Measurements from ENCODE around the gene RNF186. TPM values are rescaled to one million over a fixed set of nuclear protein-coding genes. Genes with fewer than 3 reads are reported as not detected.

RNF186 gene
- total and polyA plus RNA-seq, 4 donors = 0.17 to 0.38 (median 0.28) TPM

DNA sequence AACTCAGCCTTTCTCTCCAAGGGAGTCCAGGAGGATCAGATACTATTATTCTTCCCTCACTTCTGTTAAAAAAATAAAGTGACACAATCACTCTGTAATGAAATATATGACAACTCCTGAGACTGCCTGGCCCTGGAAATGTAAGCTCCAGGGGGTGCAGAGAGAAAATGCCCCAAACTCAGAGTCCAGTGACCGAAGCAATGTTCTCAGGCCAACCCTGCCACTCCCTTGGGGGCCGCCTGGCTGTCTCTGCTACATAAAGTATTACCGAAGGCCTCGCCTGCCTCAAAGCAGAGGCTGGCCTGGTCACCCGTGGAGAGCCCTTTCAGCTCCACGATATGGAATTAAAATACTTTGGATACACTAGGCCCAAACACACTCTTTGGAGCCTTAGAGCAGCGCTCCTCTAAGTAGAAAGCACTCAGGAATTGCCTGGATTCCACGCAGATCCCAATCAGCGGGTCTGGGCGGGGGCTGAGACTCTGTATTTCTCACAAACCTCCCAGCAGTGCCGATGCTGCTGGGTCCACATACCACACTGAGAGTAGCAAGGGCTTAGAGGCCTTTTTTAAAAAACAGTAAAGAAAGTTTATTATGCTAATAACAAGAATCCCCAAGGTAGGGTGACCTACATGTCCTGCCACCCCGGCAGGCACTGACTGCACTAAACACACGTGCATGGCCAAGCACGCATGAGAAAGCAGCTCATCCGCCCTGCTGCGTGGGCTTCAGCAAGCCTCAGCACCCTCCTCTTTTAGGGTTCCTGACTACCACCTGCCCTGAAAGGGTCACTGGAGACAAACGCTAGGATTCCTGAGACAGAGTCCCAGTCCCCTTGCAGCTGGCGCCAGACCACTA, 46.5 kb downstream of the RNF186 start:
- Histone ChIP-seq H3K27ac (ENCODE audit: low read depth in 1 of 2, low read length in 2 of 2) (no peak overlapping the region), H3K9ac (ENCODE audit: low read depth in 1 of 2, low read length in 2 of 2) (no peak overlapping the region), H3K4me3 (ENCODE audit: low read depth in 1 of 3, low read length in 3 of 3) (no peak overlapping the region), H3K9me3 (ENCODE audit: control insufficient read depth in 4 of 4, low read length in 3 of 4) (no peaks in the 10 kb centered on the region), H3K4me1 (ENCODE audit: control insufficient read depth in 4 of 4, insufficient read depth in 4 of 4, low read length in 3 of 4) (no peaks in the 10 kb centered on the region), H3K36me3 (ENCODE audit: control insufficient read depth in 4 of 4, insufficient read depth in 3 of 4, low read depth in 1 of 4, low read length in 3 of 4) (peaks cover 0 to 14% (median 12%) of the 10 kb centered on the region in 4 donors), H3K27me3 (ENCODE audit: control insufficient read depth in 4 of 4, insufficient read depth in 4 of 4, low read length in 3 of 4) (no peaks in the 10 kb centered on the region)
- WGBS = 96% methylated on average over 18 of the region's 18 CpGs
- TF ChIP-seq, protein P1, sequence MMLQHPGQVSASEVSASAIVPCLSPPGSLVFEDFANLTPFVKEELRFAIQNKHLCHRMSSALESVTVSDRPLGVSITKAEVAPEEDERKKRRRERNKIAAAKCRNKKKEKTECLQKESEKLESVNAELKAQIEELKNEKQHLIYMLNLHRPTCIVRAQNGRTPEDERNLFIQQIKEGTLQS (IDR thresholded peaks at IDR 0.05) = no peak
- TF ChIP-seq NR2F2 (IDR thresholded peaks at IDR 0.05) (no peak), JUND (IDR thresholded peaks at IDR 0.05) (no peak), RXRA (IDR thresholded peaks at IDR 0.05) (no peak), FOXA1 (IDR thresholded peaks at IDR 0.05) (no peak), TAF1 (conservative IDR thresholded peaks at IDR 0.05) (no peak), HNF4A (conservative IDR thresholded peaks at IDR 0.05) (no peak), FOXA2 (IDR thresholded peaks at IDR 0.05) (no peak), GABPA (IDR thresholded peaks at IDR 0.05 in 1 of 2, conservative IDR thresholded peaks at IDR 0.05 in 1 of 2) (no peak), SP1 (IDR thresholded peaks at IDR 0.05) (no peak), MAX (IDR thresholded peaks at IDR 0.05) (no peak), HNF4G (IDR thresholded peaks at IDR 0.05) (no peak), YY1 (IDR thresholded peaks at IDR 0.05) (no peak), RAD21 (IDR thresholded peaks at IDR 0.05) (no peak)
- TF ChIP-seq, protein P2, sequence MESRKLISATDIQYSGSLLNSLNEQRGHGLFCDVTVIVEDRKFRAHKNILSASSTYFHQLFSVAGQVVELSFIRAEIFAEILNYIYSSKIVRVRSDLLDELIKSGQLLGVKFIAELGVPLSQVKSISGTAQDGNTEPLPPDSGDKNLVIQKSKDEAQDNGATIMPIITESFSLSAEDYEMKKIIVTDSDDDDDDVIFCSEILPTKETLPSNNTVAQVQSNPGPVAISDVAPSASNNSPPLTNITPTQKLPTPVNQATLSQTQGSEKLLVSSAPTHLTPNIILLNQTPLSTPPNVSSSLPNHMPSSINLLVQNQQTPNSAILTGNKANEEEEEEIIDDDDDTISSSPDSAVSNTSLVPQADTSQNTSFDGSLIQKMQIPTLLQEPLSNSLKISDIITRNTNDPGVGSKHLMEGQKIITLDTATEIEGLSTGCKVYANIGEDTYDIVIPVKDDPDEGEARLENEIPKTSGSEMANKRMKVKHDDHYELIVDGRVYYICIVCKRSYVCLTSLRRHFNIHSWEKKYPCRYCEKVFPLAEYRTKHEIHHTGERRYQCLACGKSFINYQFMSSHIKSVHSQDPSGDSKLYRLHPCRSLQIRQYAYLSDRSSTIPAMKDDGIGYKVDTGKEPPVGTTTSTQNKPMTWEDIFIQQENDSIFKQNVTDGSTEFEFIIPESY (IDR thresholded peaks at IDR 0.05) = no peak
- TF ChIP-seq, protein P3, sequence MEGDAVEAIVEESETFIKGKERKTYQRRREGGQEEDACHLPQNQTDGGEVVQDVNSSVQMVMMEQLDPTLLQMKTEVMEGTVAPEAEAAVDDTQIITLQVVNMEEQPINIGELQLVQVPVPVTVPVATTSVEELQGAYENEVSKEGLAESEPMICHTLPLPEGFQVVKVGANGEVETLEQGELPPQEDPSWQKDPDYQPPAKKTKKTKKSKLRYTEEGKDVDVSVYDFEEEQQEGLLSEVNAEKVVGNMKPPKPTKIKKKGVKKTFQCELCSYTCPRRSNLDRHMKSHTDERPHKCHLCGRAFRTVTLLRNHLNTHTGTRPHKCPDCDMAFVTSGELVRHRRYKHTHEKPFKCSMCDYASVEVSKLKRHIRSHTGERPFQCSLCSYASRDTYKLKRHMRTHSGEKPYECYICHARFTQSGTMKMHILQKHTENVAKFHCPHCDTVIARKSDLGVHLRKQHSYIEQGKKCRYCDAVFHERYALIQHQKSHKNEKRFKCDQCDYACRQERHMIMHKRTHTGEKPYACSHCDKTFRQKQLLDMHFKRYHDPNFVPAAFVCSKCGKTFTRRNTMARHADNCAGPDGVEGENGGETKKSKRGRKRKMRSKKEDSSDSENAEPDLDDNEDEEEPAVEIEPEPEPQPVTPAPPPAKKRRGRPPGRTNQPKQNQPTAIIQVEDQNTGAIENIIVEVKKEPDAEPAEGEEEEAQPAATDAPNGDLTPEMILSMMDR (IDR thresholded peaks at IDR 0.05; ENCODE audit: low read depth, low read length, missing input control) = no peak
- no peak for DNase-seq (ENCODE audit: low spot score)

DNA sequence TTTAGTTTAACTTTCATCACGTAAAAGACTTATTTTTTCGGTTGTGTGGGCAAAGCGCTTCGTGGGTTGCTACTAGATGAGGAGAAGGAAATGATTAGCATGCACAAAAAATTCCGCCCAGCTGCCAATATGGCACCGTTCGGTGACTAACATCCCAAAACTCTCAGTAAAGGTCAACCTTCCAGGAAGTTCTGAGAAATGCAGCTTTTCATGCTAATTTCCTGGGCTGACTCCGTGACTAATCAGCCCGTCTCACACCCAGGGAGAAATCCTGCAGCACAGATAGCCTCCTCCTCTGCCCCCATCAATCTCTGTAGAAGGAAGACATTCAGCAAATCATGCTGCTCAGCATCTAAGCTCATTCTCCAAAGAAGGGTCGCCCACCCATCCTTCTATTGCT, 49.5 kb downstream of the RNF186 start:
- WGBS = 81% methylated on average over 10 of the region's 10 CpGs
- no peak overlapping the region for H3K4me3 ChIP-seq (ENCODE audit: low read depth in 1 of 3, low read length in 3 of 3)
- no peak overlapping the region for H3K27ac ChIP-seq (ENCODE audit: low read depth in 1 of 2, low read length in 2 of 2)
- DNase-seq (ENCODE audit: low spot score) = no peak
- no peaks in the 10 kb centered on the region for H3K9me3 ChIP-seq (ENCODE audit: control insufficient read depth in 4 of 4, low read length in 3 of 4)
- H3K9ac ChIP-seq (ENCODE audit: low read depth in 1 of 2, low read length in 2 of 2) = no peak overlapping the region
- TF ChIP-seq RXRA (IDR thresholded peaks at IDR 0.05) (no peak), TAF1 (conservative IDR thresholded peaks at IDR 0.05) (no peak), YY1 (IDR thresholded peaks at IDR 0.05) (no peak), HNF4G (IDR thresholded peaks at IDR 0.05) (no peak)
- H3K27me3 ChIP-seq (ENCODE audit: control insufficient read depth in 4 of 4, insufficient read depth in 4 of 4, low read length in 3 of 4) = no peaks in the 10 kb centered on the region
- peaks cover 0 to 13% (median 8%) of the 10 kb centered on the region in 4 donors for H3K36me3 ChIP-seq (ENCODE audit: control insufficient read depth in 4 of 4, insufficient read depth in 3 of 4, low read depth in 1 of 4, low read length in 3 of 4)
- H3K4me1 ChIP-seq (ENCODE audit: control insufficient read depth in 4 of 4, insufficient read depth in 4 of 4, low read length in 3 of 4) = no peaks in the 10 kb centered on the region
